Activated naive CD4-positive, alpha-beta T cell treated with anti-CD3 and anti-CD28 coated beads, Interleukin-2, amount 50 U/mL, for 72 hours (primary cell): ENCODE results near the gene ALDH1L2. TPM values are rescaled to one million over a fixed set of nuclear protein-coding genes. Genes with fewer than 3 reads are reported as not detected.

ENCODE experiments used
- ATAC-seq, 2 donors: fragments of 150-1000 bp; cut with Tn5 transposase; 2 replicates each; pipeline ENCODE4 v1.10.0; 2021; ENCODE audit warnings: mild to moderate bottlenecking in 2 of 2, moderate library complexity in 2 of 2
- DNase-seq, 2 donors: peaks; one replicate each; pipeline ENCODE4 v3.0.0; 2021 to 2022; ENCODE audit warnings: low spot score in 2 of 2
- H3K27ac Mint-ChIP-seq, 2 donors: one replicate each; pipeline ENCODE4 v1.8.0; 2022; ENCODE audit warnings: mild to moderate bottlenecking in 2 of 2, mixed read lengths in 2 of 2
- H3K36me3 Mint-ChIP-seq, 2 donors: one replicate each; pipeline ENCODE4 v1.8.0; 2022; ENCODE audit warnings: mixed read lengths in 2 of 2
- H3K9me3 Mint-ChIP-seq, 2 donors: one replicate each; pipeline ENCODE4 v1.8.0; 2022; ENCODE audit warnings: mixed read lengths in 2 of 2
- total RNA-seq, 2 donors: library from RNA; stranded (reverse); gene quantifications; one replicate each; pipeline ENCODE4 v1.2.3, GENCODE V29; 2022

Gene ALDH1L2
- total RNA-seq, 2 donors from 2014 or later: 0.36 to 5.7 TPM

DNA sequence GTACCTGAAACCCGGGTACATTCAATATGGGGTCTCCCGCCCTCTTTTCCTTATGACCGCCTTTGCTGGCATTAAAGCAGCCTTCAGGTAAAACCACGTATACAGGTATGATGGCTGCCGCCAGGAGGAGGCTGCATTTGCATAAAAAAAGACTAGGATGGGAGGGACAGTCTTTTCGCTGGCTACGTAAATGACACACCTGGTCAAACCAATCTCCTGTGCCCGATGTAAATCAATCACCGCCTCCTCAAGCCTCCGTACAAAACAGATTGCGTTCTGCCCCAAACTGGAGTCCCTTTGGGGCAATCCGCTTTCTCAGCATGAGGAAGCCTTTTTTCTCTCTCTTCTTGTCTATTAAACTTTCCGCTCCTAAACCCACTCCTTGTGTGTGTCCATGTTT is 8.1 kb upstream of the ALDH1L2 start:
- no peaks in the 10 kb centered on the region for H3K36me3 Mint-ChIP-seq
- DNase-seq (no peak), ATAC-seq (no peak)
- no peak overlapping the region for H3K27ac Mint-ChIP-seq
- peaks cover 6% of the 10 kb centered on the region in 2 donors for H3K9me3 Mint-ChIP-seq

- H3K36me3 Mint-ChIP-seq: no peaks in the 10 kb centered on the region
- no peak for ATAC-seq
- H3K27ac Mint-ChIP-seq: no peak overlapping the region
- DNase-seq: no peak
- peaks cover 6% of the 10 kb centered on the region in 2 donors for H3K9me3 Mint-ChIP-seq
Observed at GRCh38 chr12:105091476-105092206, 7.4 kb upstream of the ALDH1L2 start.

- Mint-ChIP-seq H3K9me3 (peaks cover 0 to 8% of the 10 kb centered on the region in 2 donors), H3K27ac (no peak overlapping the region), H3K36me3 (peaks cover 0 to 4% of the 10 kb centered on the region in 2 donors)
- ATAC-seq (no peak), DNase-seq (no peak)
Observed at GRCh38 chr12:105090361-105090760, 6.1 kb upstream of the ALDH1L2 start.

DNA sequence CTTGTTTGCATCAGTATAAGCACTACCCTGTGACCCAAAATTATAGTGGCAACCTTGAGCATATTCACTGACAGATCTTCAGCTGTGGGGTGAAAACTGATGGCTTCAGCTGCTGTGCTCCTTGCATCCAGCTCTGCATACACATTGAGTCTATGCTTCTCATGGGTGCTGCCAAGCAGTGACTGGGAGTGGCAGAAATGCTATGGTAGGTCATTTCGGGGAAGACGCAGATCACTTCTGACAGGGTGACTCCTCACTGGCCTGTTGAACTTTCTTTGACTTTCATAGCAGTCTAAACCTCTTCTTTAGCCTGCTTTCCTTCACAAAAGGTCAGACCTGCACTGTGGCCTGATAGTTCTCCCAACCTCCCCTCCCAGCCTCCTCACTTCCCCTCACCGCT is 5.6 kb upstream of the ALDH1L2 start:
- Mint-ChIP-seq H3K36me3 (peaks cover 0 to 5% of the 10 kb centered on the region in 2 donors), H3K27ac (no peak overlapping the region), H3K9me3 (peaks cover 0 to 10% of the 10 kb centered on the region in 2 donors)
- DNase-seq: no peak
- no peak for ATAC-seq

GRCh38 chr12:105085501-105085900 is 1.2 kb upstream of the ALDH1L2 start:
- no peak for DNase-seq
- Mint-ChIP-seq H3K9me3 (peaks cover 0 to 10% of the 10 kb centered on the region in 2 donors), H3K27ac (no peak overlapping the region), H3K36me3 (peaks cover 0 to 11% of the 10 kb centered on the region in 2 donors)
- no peak for ATAC-seq

GRCh38 chr12:105083551-105084105 is 630 bp downstream of the ALDH1L2 start:
- Mint-ChIP-seq H3K27ac (no peak overlapping the region), H3K36me3 (peaks cover 0 to 11% of the 10 kb centered on the region in 2 donors), H3K9me3 (peaks cover 0 to 10% of the 10 kb centered on the region in 2 donors)
- ATAC-seq (peak in 1 of 2 donors; percentile 16), DNase-seq (no peak)

GRCh38 chr12:105083031-105083430 is 1.2 kb downstream of the ALDH1L2 start:
- peaks cover 0 to 11% of the 10 kb centered on the region in 2 donors for H3K36me3 Mint-ChIP-seq
- H3K27ac Mint-ChIP-seq: no peak overlapping the region
- ATAC-seq (no peak), DNase-seq (no peak)
- H3K9me3 Mint-ChIP-seq: peaks cover 0 to 10% of the 10 kb centered on the region in 2 donors

DNA sequence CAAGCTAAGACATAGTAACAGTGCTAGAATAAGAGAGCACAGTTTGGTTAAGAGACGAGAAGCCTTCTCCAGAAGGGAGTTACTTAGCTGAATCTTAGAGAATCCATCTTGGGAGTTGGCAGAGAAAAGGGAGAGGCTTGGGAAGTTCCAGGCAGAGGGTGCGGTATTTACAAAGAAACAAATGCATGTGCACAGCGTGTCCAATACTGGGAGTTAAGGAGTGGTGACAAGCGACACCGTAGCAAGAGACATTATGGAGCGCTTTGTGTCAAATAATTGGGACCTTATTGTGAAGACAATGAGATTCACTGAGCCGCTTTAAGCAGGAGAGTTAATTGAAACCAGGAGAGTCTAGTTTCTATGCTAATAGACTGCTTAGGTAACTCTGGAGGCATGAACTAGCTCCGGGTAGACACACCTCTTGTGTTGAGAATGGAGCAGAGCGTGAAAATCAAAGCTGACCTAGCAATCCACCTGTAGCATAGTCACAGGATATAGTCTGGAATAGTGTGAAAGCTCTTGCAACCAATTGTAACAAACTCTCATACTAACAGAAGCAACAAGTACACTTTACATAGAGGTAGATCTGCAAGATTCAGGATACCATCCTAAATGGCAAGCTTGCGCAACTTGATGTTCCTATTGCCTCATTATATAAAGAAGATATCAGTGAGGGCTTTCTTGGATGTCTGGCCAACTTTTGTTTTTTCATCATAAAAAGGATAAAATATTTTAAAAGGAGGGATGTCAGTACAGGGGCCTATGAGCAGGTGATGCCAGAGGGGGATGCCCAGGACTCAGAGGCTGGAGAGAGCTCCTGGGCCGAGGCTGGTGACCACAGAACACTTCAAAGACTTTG is 5.3 kb downstream of the ALDH1L2 start:
- no peaks in the 10 kb centered on the region for H3K9me3 Mint-ChIP-seq
- no peak overlapping the region for H3K27ac Mint-ChIP-seq
- DNase-seq (no peak), ATAC-seq (no peak)
- H3K36me3 Mint-ChIP-seq: peaks cover 0 to 6% of the 10 kb centered on the region in 2 donors

DNA sequence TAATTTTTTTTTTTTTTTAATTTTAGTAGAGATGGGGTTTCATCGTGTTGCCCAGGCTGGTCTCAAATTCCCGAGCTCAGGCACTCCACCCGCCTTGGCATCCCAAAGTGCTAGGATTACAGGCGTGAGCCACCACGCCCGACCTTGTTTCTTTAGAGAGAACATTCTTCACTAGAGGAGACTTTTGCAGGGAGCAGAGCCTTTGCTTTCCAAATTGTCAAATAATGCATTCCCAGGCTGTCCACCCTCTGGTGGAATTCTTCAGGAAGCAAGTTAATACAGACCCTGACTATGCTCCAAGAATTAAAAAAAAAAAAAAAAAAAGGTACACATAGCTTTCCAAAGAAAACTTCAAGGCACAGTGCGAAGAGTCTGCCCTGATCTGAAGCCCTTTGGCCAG is 6.8 kb downstream of the ALDH1L2 start:
- H3K9me3 Mint-ChIP-seq: no peaks in the 10 kb centered on the region
- ATAC-seq (no peak), DNase-seq (no peak)
- H3K27ac Mint-ChIP-seq: no peak overlapping the region
- no peaks in the 10 kb centered on the region for H3K36me3 Mint-ChIP-seq

GRCh38 chr12:105076913-105077312 is 7.3 kb downstream of the ALDH1L2 start:
- Mint-ChIP-seq H3K9me3 (no peaks in the 10 kb centered on the region), H3K27ac (no peak overlapping the region), H3K36me3 (no peaks in the 10 kb centered on the region)
- no peak for ATAC-seq
- DNase-seq: no peak

DNA sequence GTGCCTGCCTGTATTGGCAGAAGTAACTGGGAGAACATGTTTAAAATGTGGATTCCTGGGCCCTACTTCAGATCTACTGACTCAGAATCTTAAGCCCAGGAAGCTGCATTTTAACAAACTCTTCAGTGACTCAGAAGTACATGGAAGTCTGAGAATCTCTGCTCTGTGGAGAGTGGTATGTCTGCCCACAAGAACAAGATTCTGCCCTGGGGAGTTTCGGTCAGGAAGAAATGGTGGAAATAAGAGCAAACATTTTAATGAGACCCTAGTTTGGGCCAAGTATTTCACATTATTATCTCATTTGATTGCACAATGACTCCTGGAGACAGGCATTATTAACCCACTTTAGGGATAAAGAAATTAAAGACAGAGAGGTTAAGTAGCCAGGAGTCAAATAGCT is 8.2 kb downstream of the ALDH1L2 start:
- ATAC-seq: no peak
- no peak overlapping the region for H3K27ac Mint-ChIP-seq
- no peak for DNase-seq
- H3K9me3 Mint-ChIP-seq: no peaks in the 10 kb centered on the region
- H3K36me3 Mint-ChIP-seq: no peaks in the 10 kb centered on the region

GRCh38 chr12:105072888-105073488 is 11.3 kb downstream of the ALDH1L2 start:
- ATAC-seq (no peak), DNase-seq (no peak)
- Mint-ChIP-seq H3K9me3 (no peaks in the 10 kb centered on the region), H3K27ac (no peak overlapping the region), H3K36me3 (no peaks in the 10 kb centered on the region)

- no peaks in the 10 kb centered on the region for H3K9me3 Mint-ChIP-seq
Observed at GRCh38 chr12:105071981-105072380, 12.3 kb downstream of the ALDH1L2 start.

GRCh38 chr12:105069936-105070702 is 14.1 kb downstream of the ALDH1L2 start:
- H3K27ac Mint-ChIP-seq: no peak overlapping the region
- no peaks in the 10 kb centered on the region for H3K36me3 Mint-ChIP-seq
- H3K9me3 Mint-ChIP-seq: no peaks in the 10 kb centered on the region
- no peak for ATAC-seq
- no peak for DNase-seq

More at GRCh38 chr12:105071981-105072380, 12.3 kb downstream of the ALDH1L2 start:
- ATAC-seq: no peak
- Mint-ChIP-seq H3K27ac (no peak overlapping the region), H3K36me3 (no peaks in the 10 kb centered on the region)
- no peak for DNase-seq

GRCh38 chr12:105067511-105068031 is 16.7 kb downstream of the ALDH1L2 start:
- Mint-ChIP-seq H3K27ac (no peak overlapping the region), H3K36me3 (no peaks in the 10 kb centered on the region), H3K9me3 (no peaks in the 10 kb centered on the region)
- no peak for ATAC-seq
- DNase-seq: no peak

DNA sequence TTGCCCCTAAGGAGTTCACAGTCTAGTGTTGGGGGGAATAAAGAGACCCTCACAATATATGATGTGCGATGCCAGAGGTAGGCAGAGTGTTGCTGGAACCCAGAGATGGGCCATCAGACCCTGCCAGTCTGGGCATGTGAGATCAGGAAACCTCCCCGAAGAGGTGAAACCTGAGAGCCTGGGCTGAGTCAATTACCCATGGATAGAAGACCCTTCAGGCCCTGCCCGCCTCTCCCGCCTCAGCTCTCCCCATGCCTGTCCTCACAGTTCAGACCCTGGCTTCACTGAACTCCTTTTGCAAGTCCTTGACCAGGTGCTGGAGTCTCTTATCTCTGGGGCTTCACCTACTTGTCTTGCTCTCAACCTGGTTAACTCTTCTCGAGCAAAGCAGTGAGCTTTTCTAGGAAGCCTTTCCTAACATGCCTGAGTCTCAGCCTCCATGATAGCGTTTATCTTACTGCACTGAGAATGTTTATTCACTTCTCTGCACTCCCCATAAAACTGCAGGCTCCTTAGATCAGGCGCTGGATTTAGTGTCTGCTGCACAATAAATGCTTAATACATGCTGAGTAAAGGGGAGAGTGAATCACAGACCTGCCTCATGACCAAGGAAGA is 19.6 kb downstream of the ALDH1L2 start:
- Mint-ChIP-seq H3K36me3 (no peaks in the 10 kb centered on the region), H3K9me3 (no peaks in the 10 kb centered on the region), H3K27ac (no peak overlapping the region)
- DNase-seq: no peak
- ATAC-seq: no peak
